ENCODE results near the gene KRT83.

Gene KRT83

GRCh38 chr12:52336641-52337040 is 15.4 kb upstream of the KRT83 start:
- no peak overlapping the region for H3K27ac ChIP-seq (ENCODE audit: extremely low read depth, low read depth, low read length)
- ChIA-PET CTCF (interaction anchor here (0.9 to 5.4 kb wide), 4 partner anchors 10 to 198 kb away, joined by 3 to 49 read pairs (median 4); no protein-coding TSS in a partner anchor), POLR2A (interaction anchor here (1.6 kb wide), 2 partner anchors 9 to 190 kb away, joined by 4 to 5 read pairs; no protein-coding TSS in a partner anchor)
- H3K36me3 ChIP-seq (ENCODE audit: control insufficient read depth in 2 of 2, insufficient read depth in 1 of 2, low read length in 2 of 2): no peaks in the 10 kb centered on the region
- H3K4me1 ChIP-seq (ENCODE audit: control insufficient read depth, insufficient read depth, low read length): 0 out of 2 replicates have a peak, but pooled peaks cover 2% of the 10 kb centered on the region
- no peaks in the 10 kb centered on the region for H3K9me3 ChIP-seq (ENCODE audit: control insufficient read depth, insufficient read depth, low read depth, low read length)
- H3K4me3 ChIP-seq (ENCODE audit: low read depth, low read length): no peak overlapping the region
- TF ChIP-seq SP3 (tag by site-specific recombination; IDR thresholded peaks at IDR 0.05) (no peak), SETDB1 (IDR thresholded peaks at IDR 0.05; ENCODE audit: insufficient read length, low read length) (peak; percentile 81), ZBTB8A (tag by site-specific recombination; IDR thresholded peaks at IDR 0.05) (no peak), ZNF544 (tag by site-specific recombination; IDR thresholded peaks at IDR 0.05) (no peak)
- TF ChIP-seq, protein P1, sequence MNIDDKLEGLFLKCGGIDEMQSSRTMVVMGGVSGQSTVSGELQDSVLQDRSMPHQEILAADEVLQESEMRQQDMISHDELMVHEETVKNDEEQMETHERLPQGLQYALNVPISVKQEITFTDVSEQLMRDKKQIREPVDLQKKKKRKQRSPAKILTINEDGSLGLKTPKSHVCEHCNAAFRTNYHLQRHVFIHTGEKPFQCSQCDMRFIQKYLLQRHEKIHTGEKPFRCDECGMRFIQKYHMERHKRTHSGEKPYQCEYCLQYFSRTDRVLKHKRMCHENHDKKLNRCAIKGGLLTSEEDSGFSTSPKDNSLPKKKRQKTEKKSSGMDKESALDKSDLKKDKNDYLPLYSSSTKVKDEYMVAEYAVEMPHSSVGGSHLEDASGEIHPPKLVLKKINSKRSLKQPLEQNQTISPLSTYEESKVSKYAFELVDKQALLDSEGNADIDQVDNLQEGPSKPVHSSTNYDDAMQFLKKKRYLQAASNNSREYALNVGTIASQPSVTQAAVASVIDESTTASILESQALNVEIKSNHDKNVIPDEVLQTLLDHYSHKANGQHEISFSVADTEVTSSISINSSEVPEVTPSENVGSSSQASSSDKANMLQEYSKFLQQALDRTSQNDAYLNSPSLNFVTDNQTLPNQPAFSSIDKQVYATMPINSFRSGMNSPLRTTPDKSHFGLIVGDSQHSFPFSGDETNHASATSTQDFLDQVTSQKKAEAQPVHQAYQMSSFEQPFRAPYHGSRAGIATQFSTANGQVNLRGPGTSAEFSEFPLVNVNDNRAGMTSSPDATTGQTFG (tag by site-specific recombination; IDR thresholded peaks at IDR 0.05; ENCODE audit: borderline replicate concordance): no peak

- ChIA-PET POLR2A (interaction anchor here (1.6 kb wide), 1 partner anchor 189 kb away, joined by 5 read pairs; no protein-coding TSS in a partner anchor), CTCF (interaction anchor here (0.8 to 5.4 kb wide), 3 partner anchors 9 to 37 kb away, joined by 5 to 49 read pairs (median 7); no protein-coding TSS in a partner anchor)
- Histone ChIP-seq H3K4me3 (ENCODE audit: low read depth, low read length) (no peak overlapping the region), H3K36me3 (ENCODE audit: control insufficient read depth in 2 of 2, insufficient read depth in 1 of 2, low read length in 2 of 2) (no peaks in the 10 kb centered on the region), H3K27ac (ENCODE audit: extremely low read depth, low read depth, low read length) (no peak overlapping the region), H3K9me3 (ENCODE audit: control insufficient read depth, insufficient read depth, low read depth, low read length) (no peaks in the 10 kb centered on the region), H3K4me1 (ENCODE audit: control insufficient read depth, insufficient read depth, low read length) (0 out of 2 replicates have a peak, but pooled peaks cover 2% of the 10 kb centered on the region)
- TF ChIP-seq ATF2 (tag by site-specific recombination; IDR thresholded peaks at IDR 0.05; ENCODE audit: low read depth) (peak; percentile 40; the same call in 1 of the 2 replicates), HOXA7 (CRISPR knock-in tag; IDR thresholded peaks at IDR 0.05; ENCODE audit: borderline replicate concordance) (no peak)
These were observed 14.5 kb upstream of the KRT83 start for GRCh38 chr12:52335598-52336262.

DNA sequence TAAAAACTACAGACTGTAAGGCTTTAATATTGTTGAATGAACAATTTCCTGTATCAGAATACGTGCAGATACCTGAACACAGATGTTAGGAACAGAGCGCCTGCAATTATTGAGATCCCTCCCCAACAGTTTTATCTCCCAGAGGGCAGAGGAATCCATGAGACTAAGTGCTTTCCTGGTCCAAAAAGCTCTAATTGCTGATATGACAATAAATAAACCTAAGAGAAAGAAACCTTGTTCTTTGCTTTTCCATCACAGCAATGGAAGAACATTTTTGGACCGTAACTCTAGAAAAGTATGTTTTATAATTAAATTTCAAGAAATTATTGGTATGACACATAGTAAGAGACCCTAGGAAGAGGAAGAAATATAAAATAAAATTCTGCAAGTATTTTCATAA is 13.0 kb upstream of the KRT83 start:
- ChIA-PET POLR2A (no interaction called here), CTCF (interaction anchor here (0.7 to 1.8 kb wide), 5 partner anchors 23 to 747 kb away, joined by 3 to 7 read pairs (median 4); no protein-coding TSS in a partner anchor)
- Histone ChIP-seq H3K36me3 (ENCODE audit: control insufficient read depth in 2 of 2, insufficient read depth in 1 of 2, low read length in 2 of 2) (no peaks in the 10 kb centered on the region), H3K9me3 (ENCODE audit: control insufficient read depth, insufficient read depth, low read depth, low read length) (no peaks in the 10 kb centered on the region), H3K27ac (ENCODE audit: extremely low read depth, low read depth, low read length) (no peak overlapping the region), H3K4me1 (ENCODE audit: control insufficient read depth, insufficient read depth, low read length) (0 out of 2 replicates have a peak, but pooled peaks cover 2% of the 10 kb centered on the region), H3K4me3 (ENCODE audit: low read depth, low read length) (no peak overlapping the region)
- TF ChIP-seq ATF2 (tag by site-specific recombination; IDR thresholded peaks at IDR 0.05; ENCODE audit: low read depth): no peak
- TF ChIP-seq ZFP37 (tag by site-specific recombination; IDR thresholded peaks at IDR 0.05): no peak
- TF ChIP-seq PRDM10 (tag by site-specific recombination; IDR thresholded peaks at IDR 0.05): no peak
- no peak for TF ChIP-seq ZNF416 (tag by site-specific recombination; IDR thresholded peaks at IDR 0.05)

Data from HEK293 (cell line).